WTC11 (cell line): ENCODE data around the gene CCDC9.

Experiments
- CREB1 ChIP-seq: sonication (generic); formaldehyde crosslinking; IDR thresholded peaks from 2 replicates; pipeline ENCODE4 v1.8.0; 2023; ENCODE audit warnings: mild to moderate bottlenecking, missing genetic modification reagents
- NR2C2 ChIP-seq: sonication (generic); formaldehyde crosslinking; IDR thresholded peaks from 2 replicates; pipeline ENCODE4 v1.8.0; 2022; ENCODE audit warnings: mild to moderate bottlenecking, missing genetic modification reagents
- PRRX2 ChIP-seq: fragments of 250-450 bp; sonication (Bioruptor Pico); IDR thresholded peaks from 2 replicates; pipeline ENCODE4 v1.8.0; 2021; ENCODE audit warnings: mild to moderate bottlenecking
- TEAD4 ChIP-seq: sonication (generic); formaldehyde crosslinking; IDR thresholded peaks from 2 replicates; pipeline ENCODE4 v1.8.0; 2022; ENCODE audit warnings: mild to moderate bottlenecking, missing genetic modification reagents
- TF ChIP-seq, protein P1 (sequence below): fragments of 200-600 bp; IDR thresholded peaks from 2 replicates; pipeline ENCODE4 v1.8.0; 2022; ENCODE audit warnings: antibody characterized with exemption

GRCh38 chr19:47316513-47316912, 60.2 kb downstream of the CCDC9 start:
- TF ChIP-seq, protein P1, sequence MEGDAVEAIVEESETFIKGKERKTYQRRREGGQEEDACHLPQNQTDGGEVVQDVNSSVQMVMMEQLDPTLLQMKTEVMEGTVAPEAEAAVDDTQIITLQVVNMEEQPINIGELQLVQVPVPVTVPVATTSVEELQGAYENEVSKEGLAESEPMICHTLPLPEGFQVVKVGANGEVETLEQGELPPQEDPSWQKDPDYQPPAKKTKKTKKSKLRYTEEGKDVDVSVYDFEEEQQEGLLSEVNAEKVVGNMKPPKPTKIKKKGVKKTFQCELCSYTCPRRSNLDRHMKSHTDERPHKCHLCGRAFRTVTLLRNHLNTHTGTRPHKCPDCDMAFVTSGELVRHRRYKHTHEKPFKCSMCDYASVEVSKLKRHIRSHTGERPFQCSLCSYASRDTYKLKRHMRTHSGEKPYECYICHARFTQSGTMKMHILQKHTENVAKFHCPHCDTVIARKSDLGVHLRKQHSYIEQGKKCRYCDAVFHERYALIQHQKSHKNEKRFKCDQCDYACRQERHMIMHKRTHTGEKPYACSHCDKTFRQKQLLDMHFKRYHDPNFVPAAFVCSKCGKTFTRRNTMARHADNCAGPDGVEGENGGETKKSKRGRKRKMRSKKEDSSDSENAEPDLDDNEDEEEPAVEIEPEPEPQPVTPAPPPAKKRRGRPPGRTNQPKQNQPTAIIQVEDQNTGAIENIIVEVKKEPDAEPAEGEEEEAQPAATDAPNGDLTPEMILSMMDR, result no peak
- TF ChIP-seq NR2C2, result no peak
- TF ChIP-seq TEAD4, result no peak
- TF ChIP-seq CREB1 (CRISPR knock-in tag), result no peak
- no peak for TF ChIP-seq PRRX2
